Measurements from ENCODE around the gene TSC22D4.

DNA sequence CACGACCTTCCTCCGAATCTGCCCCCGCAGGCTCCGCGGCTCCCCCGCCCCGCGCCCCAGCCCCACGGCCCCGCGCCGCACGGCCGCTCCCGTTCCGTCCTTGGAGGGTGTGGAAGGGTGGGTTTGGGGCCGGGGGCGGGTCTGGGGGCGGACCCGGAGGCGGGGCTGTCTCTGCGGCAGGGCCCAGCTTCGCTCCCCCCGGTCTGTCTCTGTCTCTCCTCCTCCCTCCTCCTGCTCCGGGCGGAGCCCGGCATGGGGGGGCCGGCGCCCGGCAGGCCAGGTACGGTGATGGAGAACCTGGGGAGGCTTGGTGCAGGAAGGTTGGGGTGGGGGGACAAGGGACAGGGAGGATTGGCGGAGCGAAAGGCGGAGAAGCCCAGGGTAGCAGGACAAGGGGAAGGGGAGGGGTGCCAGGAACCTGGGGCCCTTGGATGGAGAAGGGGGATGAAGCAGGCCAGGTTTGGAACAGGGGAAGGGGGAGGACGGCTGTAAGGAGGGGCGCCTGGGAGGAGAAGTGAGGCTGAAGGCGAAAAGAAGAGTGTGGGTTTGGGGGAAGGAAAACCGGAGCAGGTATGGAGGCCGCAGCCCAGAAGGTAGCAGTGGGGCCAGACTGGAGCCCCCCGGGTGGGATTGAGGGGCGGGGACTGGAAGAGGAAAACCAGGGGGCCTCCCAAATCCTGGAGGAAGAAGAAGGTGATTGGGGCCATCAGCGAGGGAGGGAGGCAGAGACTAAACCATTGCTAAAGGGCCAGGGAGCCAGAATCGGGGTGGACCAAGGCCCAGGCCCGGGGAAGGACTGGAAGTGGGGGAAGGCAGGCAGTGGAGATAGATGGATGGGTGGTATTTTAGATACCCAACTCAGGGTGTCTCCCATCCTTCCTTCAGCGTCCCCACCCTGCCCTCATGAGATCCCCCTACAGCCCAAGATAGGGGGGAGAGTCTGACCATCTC, 5.0 kb upstream of the TSC22D4 start, which contains the start of gene NYAP1:
- no peak for TF ChIP-seq POLR2A (IDR thresholded peaks at IDR 0.05)
- TF ChIP-seq, protein P1, sequence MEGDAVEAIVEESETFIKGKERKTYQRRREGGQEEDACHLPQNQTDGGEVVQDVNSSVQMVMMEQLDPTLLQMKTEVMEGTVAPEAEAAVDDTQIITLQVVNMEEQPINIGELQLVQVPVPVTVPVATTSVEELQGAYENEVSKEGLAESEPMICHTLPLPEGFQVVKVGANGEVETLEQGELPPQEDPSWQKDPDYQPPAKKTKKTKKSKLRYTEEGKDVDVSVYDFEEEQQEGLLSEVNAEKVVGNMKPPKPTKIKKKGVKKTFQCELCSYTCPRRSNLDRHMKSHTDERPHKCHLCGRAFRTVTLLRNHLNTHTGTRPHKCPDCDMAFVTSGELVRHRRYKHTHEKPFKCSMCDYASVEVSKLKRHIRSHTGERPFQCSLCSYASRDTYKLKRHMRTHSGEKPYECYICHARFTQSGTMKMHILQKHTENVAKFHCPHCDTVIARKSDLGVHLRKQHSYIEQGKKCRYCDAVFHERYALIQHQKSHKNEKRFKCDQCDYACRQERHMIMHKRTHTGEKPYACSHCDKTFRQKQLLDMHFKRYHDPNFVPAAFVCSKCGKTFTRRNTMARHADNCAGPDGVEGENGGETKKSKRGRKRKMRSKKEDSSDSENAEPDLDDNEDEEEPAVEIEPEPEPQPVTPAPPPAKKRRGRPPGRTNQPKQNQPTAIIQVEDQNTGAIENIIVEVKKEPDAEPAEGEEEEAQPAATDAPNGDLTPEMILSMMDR (IDR thresholded peaks at IDR 0.05), result no peak

Data from uterus (tissue), 2 donors.